Stromal cell of bone marrow (primary cell): Measurements from ENCODE around the gene JPH3.
"Not testable (repeated sequence)": the region's sequence is repeated elsewhere in the genome, so short reads cannot be mapped to it uniquely, and the experiment has no call there.

Source experiments
- DNase-seq: peaks from one replicate; pipeline ENCODE4 v3.0.0-alpha.2; 2012; ENCODE audit warnings: low read depth

JPH3 gene

DNA sequence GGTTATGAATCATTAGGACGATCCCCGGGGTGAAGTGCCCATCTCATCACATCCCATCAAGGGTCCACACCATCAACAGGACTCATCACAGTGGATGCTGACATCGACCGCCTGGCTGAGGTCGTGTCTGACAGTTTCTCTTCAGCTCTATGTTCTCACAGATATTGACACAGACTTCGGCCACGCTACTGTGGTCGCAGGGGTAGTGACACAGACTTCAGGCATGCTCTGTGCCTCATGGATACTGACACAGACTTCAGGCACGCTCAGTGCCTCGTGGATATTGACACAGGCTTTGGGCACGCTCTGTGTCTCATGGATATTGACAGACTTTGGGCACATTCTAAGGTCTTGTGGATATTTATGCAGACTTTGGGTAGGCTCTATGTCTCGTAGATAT, 113.3 kb downstream of the JPH3 start:
- DNase-seq: no peak

DNA sequence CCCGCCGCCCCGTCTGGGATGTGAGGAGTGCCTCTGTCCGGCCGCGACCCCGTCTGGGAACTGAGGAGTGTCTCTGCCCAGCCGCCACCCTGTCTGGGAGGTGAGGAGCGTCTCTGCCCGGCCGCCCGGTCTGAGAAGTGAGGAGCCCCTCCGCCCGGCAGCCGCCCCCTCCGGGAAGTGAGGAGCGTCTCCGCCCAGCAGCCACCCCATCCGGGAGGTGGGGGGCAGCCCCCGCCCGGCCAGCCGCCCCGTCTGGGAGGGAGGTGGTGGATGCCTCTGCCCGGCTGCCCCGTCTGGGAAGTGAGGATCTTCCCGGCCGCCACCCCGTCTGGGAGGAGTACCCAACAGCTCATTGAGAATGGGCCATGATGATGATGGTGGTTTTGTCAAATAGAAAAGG, 116.5 kb downstream of the JPH3 start:
- not testable (repeated sequence) for DNase-seq

DNA sequence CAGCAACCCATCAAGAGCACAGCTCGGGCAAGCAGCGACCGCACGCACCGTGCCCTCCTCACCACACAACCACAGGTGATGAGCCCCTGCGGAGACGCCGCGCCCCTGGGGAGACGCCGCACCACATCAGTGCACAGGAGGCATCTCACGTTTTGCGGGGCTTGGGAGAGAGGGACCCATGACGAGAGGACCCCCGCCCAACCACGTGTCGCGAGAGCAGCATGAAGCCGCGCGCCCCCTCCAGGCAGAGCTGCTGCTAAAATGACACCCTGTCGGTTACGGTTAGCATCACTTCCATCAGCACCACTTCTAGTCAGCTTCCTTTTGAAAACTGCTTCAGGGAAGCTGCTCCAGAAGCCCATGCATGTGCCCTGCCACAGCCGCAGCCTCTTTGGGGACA, 118.1 kb downstream of the JPH3 start:
- DNase-seq: no peak

- no peak for DNase-seq
Observed at GRCh38 chr16:87721622-87722585, 119.6 kb downstream of the JPH3 start.

DNA sequence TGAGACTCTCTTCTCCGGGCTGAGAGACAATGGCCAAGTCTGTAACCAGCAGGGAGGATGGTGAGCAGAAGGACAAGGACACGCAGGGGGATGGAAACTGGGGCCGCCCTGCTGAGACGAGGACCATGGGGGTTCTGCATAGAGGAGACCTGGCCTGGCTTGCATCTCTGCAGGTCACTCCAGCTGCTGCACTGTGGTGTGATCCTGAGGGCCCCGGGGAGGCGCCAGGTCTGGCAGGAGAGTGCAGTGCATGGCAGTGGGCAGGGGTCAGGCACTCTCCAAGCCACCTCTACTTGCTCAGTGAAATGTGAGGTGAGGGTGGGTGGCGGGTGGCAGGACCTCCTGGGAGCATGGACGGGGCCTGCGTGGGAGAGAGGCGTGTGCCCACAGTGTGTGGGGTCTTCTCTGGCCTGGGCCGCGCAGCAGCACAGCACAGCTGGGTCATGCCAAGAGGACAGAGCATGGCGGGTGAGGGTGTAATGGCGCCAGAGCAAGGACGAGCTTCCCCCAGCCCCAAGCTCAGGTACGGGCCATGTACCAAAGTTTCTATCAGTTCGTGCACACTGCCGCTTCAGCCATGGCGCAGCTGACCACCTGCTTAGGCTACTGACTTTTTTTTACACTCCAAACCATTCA, 120.4 kb downstream of the JPH3 start:
- no peak for DNase-seq

- DNase-seq: peak; percentile 31
Observed at GRCh38 chr16:87723226-87723623, 120.9 kb downstream of the JPH3 start.

DNA sequence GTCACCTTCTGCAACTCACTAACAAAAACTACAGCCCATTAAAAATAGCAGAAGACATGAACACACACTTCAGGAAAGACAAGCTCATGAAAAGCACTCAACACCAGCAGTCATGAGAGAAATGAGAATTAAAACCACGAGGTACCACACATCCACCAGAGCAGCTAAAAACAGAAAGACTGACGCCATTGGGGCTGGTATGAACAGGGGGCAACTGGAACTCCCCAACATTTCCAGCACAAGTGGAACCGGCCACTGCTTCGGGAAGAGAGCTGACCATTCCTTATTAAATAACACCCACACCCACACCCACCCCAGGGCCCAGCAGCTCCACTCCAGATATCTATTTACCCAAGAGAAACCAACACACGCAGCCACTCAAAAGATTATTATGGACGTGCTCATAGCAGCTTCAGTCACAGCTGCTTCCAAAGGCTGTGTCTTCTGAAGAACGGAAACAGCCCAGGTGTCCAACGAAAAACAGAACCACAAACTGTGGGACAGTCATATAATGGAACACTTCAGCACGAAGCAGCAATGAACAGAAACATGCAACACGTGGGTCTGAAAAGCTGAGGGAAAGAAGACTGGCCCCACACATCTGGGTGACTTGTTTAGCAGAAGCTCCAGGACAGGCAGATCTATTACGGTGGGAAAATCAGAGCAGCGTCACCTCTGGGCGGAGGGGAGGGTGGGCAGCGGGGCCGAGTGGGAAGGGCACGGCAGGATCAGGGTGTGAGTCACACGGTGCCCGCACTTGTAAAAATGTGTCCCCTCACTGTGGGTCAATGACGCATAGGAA, 122.4 kb downstream of the JPH3 start:
- DNase-seq: no peak

DNA sequence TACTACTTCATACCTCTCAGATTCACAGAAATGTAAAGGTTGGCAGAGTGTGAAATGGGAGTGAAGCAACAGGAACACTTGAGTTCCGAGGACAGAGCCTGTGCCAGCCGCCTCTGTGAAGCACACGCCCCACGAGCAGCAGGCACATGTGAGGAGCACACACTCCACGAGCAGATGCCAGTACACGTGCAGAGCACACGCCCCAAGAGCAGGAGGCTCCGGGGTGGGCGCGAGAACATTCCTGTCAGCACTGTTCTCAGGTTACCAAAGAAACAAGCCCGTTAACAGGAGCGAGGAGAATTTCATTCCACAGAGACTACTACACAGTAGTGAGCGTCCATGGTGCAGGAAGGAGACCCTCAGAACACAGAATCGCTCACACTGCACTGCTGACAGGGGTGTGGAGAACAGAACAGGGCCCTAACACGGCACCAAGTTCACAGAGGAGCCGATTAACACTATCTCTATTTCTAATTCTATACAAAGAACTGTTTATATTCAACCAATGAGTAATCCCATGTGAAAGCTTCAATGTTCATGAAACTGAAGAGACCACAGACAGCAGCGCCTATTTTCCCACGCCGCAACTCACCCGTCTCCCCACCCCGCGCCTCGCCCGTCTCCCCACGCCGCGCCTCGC, 123.4 kb downstream of the JPH3 start:
- DNase-seq: no peak

GRCh38 chr16:87726577-87726976, 124.3 kb downstream of the JPH3 start:
- not testable (repeated sequence) for DNase-seq

DNA sequence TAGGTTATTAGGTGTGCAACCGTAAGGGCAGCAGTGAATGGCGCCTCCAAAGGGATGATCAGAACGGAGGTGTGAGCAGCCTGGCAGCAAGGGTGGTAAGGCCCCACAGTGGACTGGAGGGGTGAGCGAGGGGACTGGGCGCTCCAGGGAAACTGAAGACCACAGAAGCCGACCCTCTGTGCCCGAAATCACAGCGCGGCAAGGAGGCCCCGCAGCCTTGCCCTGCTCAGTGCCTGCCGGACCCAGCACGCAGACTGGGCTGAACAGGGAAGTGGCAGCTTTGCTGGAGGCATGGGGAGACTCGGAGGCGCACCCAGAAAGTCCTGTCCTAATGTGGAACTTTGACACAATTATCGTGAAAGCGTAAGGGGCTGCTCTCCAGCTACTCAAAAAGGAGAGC, 125.0 kb downstream of the JPH3 start:
- DNase-seq: no peak

DNA sequence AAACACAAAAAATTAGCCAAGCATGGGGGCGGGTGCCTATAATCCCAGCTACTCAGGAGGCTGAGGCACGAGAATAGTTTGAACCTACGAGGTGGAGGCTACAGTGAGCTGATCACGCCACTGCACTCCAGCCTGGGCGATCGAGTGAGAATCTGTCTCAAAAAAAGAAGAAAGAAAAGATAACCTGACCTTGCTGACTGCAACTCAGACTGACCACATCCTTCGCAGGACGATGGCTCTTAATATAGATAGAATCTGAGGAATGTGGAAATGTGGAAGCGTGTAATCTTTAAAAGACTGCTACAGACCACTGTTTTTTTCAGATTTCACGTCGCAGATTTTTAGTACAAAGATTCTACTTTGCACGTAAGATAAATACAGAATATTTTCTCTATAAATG, 125.7 kb downstream of the JPH3 start:
- no peak for DNase-seq

DNA sequence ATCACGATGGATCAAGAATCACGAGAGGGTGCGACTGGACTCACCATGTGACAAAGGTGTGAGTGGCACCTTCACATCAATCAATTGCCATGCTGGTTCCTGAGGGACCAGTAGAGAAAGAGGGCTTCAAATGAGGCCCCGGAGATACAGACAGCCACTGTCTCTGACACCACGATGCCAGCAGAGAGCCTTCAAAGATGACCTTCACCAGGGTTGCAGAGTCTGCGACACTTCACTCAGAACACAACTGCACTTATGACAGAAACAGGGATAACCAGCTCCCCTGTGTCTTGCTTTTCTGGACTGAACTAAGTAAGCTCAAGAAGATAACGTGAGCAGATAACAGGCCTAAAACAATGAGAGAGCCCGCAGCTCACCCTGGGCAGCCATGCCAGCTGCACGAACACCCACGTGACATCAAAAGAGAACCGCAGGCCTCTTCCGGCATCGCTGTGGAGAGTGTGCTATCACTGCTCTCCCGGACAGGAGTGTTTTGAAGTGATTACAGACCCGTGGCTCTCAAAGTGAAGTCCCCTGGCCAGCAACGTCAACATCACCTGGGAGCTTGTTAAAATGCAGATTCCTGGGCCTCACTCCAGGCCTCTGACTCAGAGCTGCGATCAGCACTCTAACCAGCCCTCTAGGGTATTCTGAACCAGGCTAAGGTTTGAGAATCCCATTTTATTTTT, 127.1 kb downstream of the JPH3 start:
- DNase-seq: no peak

- DNase-seq: no peak
Observed at GRCh38 chr16:87731607-87732006, 129.3 kb downstream of the JPH3 start.

DNA sequence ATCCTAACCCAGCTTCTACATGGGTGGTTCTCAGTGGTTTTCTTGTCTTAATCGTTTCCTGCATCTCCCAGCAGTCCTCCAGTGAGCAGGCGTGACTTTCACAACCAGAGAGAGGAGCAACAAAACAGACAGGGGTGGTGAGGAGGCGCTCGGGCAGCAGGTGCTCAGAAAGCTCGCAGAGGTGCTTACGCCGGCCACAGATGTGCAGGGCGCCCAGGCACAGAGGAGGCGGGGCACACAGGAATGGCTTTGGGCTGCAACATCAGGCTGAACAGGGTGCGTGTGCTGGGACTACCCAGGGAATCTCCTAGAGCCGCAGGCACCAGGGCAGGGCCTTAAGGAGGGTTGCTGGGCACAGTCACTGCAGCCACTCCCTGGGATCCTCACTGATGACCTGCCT, 130.9 kb downstream of the JPH3 start:
- DNase-seq: no peak

- no peak for DNase-seq
Observed at GRCh38 chr16:87734644-87735043, 132.3 kb downstream of the JPH3 start.

GRCh38 chr16:87735270-87736007, 133.1 kb downstream of the JPH3 start:
- DNase-seq: no peak

DNA sequence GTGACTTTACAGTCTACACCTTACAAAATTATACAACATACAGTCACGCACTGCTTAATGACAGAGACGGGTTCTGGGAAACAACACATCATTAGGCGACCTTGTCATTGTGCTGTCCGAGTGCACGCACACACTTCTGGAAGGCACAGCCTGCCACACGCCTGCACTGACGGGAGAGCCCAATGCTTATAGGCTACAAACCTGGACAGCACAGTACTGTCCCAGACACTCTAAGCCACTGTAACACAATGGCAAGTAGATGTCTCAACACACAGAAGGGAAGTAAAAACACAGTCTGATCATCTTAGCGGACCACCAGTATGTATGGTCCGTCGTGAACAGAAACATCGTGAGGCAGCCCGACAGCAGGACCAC, 133.7 kb downstream of the JPH3 start:
- no peak for DNase-seq

DNA sequence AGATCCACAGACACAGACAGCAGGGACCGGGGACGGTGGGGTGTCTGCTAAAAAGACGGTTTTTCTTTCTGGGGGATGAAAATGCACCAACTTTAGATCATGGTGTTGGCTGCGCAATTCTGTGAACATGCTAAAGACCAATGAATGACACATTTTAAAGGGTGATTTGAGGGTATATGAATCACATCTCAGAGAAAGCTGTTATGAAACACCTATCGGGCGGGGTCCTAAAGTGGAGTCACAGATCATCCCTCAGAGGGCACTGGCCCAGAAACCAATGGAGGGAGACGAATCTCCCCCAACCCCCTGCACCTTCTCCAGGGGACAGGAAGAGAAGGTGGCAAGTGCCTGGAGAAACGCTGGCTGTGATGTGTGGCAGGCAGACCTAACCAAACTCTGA, 137.5 kb downstream of the JPH3 start:
- no peak for DNase-seq

- peak; percentile 19 for DNase-seq
Observed at GRCh38 chr16:87740441-87740840, 138.1 kb downstream of the JPH3 start.

DNA sequence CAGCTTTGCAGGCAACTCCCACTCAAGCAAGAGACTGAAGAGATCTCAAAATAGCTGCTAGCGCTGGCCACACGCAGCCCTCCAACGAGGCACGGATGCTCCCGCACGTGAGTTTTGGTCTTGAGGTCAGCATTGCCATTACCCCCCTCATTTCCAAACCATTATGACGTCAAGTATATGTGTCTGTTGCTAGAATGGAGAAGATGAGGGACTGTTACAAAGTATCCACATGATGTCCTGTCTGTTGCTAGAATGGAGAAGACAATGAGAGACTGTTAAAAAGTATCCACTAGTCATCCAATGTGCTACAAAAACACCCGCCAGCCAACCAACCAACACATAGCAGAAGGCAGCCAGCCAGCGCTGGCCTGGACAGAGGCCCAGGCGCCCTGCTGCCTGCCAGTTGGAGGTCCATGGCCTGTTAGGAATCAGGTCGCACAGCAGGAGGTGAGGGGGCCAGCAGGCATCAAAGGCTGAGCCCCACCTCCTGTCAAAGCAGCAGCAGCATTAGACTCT, 138.7 kb downstream of the JPH3 start:
- DNase-seq: no peak
